ENCODE data around the gene HOXA5.

DNA sequence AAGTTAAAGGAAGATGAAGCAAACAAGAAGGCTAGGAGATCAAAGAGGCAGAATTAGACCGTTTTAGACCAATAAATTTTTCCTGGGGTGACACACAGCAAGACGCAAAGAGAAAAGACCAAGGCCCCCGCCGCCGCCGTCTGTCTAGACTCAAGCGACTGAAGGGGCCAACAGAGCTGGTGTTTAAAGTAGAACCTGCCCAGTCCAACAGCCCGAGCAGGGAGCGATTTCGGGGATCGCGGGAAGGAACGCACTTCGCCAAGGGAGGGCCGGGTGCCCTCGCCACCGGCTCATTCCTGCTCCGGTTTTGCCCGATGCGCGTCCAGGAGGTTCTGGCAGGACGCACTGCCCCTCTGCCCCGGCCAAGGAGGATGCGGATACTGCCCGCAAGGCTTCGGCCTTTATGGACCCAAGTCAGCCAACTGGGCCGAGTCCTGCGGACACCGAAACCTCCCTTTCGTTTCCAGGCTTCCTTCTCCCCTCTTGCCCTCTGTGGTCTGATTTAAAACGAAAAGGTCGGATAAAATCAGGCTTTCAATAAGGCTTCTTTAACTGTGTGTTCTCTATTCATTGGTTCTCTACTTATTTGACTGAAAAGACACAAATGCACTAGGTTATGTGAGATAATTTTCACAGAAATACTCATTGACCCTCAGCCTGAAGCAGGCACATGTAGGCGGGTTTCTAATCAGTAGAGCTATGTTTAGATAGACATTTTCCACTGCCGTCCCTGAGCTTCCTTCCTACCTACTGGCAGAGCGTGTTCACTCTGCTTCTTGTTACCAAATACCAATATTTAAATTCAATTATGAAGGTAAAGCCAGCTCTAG is 15.2 kb upstream of the HOXA5 start:
- no peak for TF ChIP-seq ZNF274 (IDR thresholded peaks at IDR 0.05; ENCODE audit: low read depth, low read length)
- TF ChIP-seq, protein P1, sequence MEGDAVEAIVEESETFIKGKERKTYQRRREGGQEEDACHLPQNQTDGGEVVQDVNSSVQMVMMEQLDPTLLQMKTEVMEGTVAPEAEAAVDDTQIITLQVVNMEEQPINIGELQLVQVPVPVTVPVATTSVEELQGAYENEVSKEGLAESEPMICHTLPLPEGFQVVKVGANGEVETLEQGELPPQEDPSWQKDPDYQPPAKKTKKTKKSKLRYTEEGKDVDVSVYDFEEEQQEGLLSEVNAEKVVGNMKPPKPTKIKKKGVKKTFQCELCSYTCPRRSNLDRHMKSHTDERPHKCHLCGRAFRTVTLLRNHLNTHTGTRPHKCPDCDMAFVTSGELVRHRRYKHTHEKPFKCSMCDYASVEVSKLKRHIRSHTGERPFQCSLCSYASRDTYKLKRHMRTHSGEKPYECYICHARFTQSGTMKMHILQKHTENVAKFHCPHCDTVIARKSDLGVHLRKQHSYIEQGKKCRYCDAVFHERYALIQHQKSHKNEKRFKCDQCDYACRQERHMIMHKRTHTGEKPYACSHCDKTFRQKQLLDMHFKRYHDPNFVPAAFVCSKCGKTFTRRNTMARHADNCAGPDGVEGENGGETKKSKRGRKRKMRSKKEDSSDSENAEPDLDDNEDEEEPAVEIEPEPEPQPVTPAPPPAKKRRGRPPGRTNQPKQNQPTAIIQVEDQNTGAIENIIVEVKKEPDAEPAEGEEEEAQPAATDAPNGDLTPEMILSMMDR (IDR thresholded peaks at IDR 0.05 in 2 of 3, conservative IDR thresholded peaks at IDR 0.05 in 1 of 3; ENCODE audit: borderline replicate concordance in 1 of 3, insufficient read depth in 1 of 3, low read depth in 2 of 3, low read length in 2 of 3), result no peak
- no peak for TF ChIP-seq POLR2A (IDR thresholded peaks at IDR 0.05; ENCODE audit: borderline replicate concordance, extremely low read depth, insufficient read depth, insufficient read length)
- TF ChIP-seq, protein P2, sequence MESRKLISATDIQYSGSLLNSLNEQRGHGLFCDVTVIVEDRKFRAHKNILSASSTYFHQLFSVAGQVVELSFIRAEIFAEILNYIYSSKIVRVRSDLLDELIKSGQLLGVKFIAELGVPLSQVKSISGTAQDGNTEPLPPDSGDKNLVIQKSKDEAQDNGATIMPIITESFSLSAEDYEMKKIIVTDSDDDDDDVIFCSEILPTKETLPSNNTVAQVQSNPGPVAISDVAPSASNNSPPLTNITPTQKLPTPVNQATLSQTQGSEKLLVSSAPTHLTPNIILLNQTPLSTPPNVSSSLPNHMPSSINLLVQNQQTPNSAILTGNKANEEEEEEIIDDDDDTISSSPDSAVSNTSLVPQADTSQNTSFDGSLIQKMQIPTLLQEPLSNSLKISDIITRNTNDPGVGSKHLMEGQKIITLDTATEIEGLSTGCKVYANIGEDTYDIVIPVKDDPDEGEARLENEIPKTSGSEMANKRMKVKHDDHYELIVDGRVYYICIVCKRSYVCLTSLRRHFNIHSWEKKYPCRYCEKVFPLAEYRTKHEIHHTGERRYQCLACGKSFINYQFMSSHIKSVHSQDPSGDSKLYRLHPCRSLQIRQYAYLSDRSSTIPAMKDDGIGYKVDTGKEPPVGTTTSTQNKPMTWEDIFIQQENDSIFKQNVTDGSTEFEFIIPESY (IDR thresholded peaks at IDR 0.05; ENCODE audit: extremely low read depth, insufficient replicate concordance, low read length), result no peak
- no peak for TF ChIP-seq EZH2 (IDR thresholded peaks at IDR 0.05)
- TF ChIP-seq, protein P3, sequence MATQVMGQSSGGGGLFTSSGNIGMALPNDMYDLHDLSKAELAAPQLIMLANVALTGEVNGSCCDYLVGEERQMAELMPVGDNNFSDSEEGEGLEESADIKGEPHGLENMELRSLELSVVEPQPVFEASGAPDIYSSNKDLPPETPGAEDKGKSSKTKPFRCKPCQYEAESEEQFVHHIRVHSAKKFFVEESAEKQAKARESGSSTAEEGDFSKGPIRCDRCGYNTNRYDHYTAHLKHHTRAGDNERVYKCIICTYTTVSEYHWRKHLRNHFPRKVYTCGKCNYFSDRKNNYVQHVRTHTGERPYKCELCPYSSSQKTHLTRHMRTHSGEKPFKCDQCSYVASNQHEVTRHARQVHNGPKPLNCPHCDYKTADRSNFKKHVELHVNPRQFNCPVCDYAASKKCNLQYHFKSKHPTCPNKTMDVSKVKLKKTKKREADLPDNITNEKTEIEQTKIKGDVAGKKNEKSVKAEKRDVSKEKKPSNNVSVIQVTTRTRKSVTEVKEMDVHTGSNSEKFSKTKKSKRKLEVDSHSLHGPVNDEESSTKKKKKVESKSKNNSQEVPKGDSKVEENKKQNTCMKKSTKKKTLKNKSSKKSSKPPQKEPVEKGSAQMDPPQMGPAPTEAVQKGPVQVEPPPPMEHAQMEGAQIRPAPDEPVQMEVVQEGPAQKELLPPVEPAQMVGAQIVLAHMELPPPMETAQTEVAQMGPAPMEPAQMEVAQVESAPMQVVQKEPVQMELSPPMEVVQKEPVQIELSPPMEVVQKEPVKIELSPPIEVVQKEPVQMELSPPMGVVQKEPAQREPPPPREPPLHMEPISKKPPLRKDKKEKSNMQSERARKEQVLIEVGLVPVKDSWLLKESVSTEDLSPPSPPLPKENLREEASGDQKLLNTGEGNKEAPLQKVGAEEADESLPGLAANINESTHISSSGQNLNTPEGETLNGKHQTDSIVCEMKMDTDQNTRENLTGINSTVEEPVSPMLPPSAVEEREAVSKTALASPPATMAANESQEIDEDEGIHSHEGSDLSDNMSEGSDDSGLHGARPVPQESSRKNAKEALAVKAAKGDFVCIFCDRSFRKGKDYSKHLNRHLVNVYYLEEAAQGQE (IDR thresholded peaks at IDR 0.05; ENCODE audit: low read depth), result no peak
